ENCODE measurements around the gene APOO.

Gene APOO

DNA sequence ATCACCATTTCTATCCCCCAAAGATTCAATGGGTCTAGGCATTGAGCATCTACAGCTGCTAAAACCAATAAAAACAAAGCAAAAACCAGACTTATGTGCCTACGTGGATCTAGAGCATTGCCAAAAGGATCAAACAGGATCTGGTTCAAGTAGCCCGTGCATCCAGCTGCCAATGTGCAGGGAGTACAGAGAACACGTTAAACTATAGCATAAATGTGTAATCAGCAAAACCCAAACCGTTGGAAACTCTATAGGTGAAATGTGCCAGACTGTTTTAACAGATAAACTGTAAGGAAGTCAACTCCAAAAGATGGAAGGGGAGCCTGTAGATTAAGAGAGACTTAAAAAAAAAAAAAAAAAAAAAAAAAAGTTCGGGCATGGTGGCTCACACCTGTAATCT, 58.5 kb downstream of the APOO start:
- H3K4me3 ChIP-seq (ENCODE audit: low read depth, low read length), result no peak overlapping the region
- no peak for TF ChIP-seq CTCF (IDR thresholded peaks at IDR 0.05; ENCODE audit: low read depth, low read length)
- no peak for DNase-seq
- no peaks in the 10 kb centered on the region for H3K4me1 ChIP-seq
- no peaks in the 10 kb centered on the region for H3K36me3 ChIP-seq
- H3K9me3 ChIP-seq, result no peaks in the 10 kb centered on the region
- H3K27me3 ChIP-seq, result no peaks in the 10 kb centered on the region

DNA sequence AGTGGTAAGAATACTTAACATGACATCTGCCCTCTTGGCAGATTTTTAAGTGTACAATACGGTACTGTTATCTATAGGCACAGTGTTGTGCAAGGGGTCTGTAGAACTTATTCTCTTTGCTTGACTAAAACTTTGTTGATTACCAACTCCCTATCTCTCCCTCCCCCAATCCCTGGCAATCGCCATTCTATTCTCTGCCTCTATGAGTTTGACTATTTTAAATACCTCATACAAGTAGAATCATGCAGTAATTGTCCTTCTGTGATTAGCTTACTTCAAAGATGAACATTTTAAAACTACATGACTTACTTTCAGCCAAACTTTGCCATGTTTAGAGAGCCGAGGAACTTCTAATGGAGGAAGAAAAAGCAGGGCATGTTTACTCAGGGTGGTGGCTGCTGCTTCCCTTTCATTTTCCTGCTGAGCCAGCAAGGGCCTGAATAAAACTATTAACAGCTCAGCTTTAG, 62.4 kb downstream of the APOO start:
- no peak for DNase-seq
- H3K36me3 ChIP-seq, result no peaks in the 10 kb centered on the region
- TF ChIP-seq CTCF (IDR thresholded peaks at IDR 0.05; ENCODE audit: low read depth, low read length), result no peak

GRCh38 chrX:23844502-23845138, 63.1 kb downstream of the APOO start:
- Histone ChIP-seq H3K4me1 (no peaks in the 10 kb centered on the region), H3K27me3 (no peaks in the 10 kb centered on the region), H3K36me3 (no peaks in the 10 kb centered on the region), H3K4me3 (ENCODE audit: low read depth, low read length) (0 out of 2 replicates have a peak overlapping the region, but pooled peaks have one; percentile 6), H3K9me3 (no peaks in the 10 kb centered on the region)
- TF ChIP-seq CTCF (IDR thresholded peaks at IDR 0.05; ENCODE audit: low read depth, low read length), result no peak
- peak; percentile 10 for DNase-seq

More for the DNA sequence above, 62.4 kb downstream of the APOO start:
- no peaks in the 10 kb centered on the region for H3K4me1 ChIP-seq
- no peak overlapping the region for H3K4me3 ChIP-seq (ENCODE audit: low read depth, low read length)
- no peaks in the 10 kb centered on the region for H3K27me3 ChIP-seq
- no peaks in the 10 kb centered on the region for H3K9me3 ChIP-seq

DNA sequence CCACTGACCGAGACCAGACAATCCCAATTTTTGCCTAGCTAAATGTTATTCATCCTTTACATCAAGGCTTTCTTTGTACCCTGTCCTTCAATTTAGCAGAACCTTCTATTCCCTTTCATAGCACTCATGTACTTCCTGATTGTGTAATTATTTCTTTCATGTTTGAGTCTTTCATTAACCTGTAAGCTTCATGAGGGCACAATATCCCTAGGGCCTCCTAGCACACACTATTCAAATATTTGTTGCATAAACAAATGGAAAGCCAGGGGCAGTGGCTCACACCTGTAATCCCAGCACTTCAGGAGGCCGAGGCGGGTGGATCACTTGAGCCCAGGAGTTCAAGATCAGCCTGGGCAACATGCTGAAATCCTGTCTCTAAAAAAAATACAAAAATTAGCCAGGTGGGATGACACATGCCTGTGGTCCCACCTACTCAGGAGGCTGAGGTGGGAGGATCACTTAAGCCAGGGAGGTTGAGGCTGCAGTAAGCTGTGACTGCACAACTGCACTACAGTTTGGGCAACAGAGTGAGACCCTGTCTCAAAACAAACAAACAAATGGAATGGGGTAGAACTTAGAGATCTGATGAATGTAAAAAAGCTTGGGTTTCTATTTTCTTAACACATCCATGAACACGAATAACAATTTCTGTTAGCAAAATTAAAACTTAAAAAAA, 65.8 kb downstream of the APOO start:
- no peak for TF ChIP-seq CTCF (IDR thresholded peaks at IDR 0.05; ENCODE audit: low read depth, low read length)
- H3K27me3 ChIP-seq, result no peaks in the 10 kb centered on the region
- H3K36me3 ChIP-seq, result no peaks in the 10 kb centered on the region
- no peak overlapping the region for H3K4me3 ChIP-seq (ENCODE audit: low read depth, low read length)
- H3K9me3 ChIP-seq, result no peaks in the 10 kb centered on the region
- H3K4me1 ChIP-seq, result no peaks in the 10 kb centered on the region
- DNase-seq, result no peak

DNA sequence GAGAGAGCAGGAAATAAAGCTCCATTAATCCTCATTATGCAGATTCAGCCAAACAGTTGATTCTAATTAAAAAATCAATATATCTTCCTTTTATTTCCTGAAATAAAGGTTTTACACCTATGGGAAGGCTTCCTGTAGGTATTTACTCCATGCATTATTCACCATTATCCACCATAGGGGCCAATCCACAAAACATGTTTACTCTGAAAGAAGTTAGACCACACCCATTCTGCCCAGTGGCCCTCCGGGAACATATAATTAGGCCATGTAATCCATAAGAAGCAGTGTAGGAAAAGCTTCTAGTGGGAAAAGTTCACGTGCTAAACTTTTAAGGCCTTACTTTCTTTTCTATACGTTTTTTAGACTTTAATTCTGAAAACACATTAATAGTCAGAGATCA, 67.1 kb downstream of the APOO start:
- H3K27me3 ChIP-seq, result no peaks in the 10 kb centered on the region
- H3K36me3 ChIP-seq, result no peaks in the 10 kb centered on the region
- no peaks in the 10 kb centered on the region for H3K9me3 ChIP-seq
- no peak overlapping the region for H3K4me3 ChIP-seq (ENCODE audit: low read depth, low read length)
- no peak for TF ChIP-seq CTCF (IDR thresholded peaks at IDR 0.05; ENCODE audit: low read depth, low read length)
- no peak for DNase-seq
- H3K4me1 ChIP-seq, result no peaks in the 10 kb centered on the region

DNA sequence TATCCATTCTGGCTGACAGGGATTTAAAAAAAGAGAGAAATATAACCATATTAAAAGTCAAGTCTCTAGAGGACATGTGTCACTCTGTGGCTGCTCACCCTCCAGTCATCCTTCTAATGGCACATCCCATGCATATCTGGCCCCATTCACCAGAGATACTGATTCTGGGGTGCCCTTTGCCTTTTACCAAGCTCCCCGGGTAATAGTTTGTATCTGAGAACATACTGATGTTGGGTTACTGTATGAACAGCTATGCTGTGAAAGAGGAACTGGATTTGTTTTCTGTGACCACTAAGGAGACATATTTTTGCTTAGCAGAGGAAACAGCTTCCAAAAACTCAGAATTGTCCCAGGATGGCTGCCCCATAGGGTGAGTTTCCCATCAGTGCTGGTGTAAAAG, 68.8 kb downstream of the APOO start:
- Histone ChIP-seq H3K36me3 (no peaks in the 10 kb centered on the region), H3K4me1 (no peaks in the 10 kb centered on the region), H3K27me3 (no peaks in the 10 kb centered on the region), H3K4me3 (ENCODE audit: low read depth, low read length) (no peak overlapping the region), H3K9me3 (no peaks in the 10 kb centered on the region)
- no peak for TF ChIP-seq CTCF (IDR thresholded peaks at IDR 0.05; ENCODE audit: low read depth, low read length)
- no peak for DNase-seq
